ENCODE measurements around the gene ZSWIM5. TPM values are rescaled to one million over a fixed set of nuclear protein-coding genes. Genes with fewer than 3 reads are reported as not detected.

Gene ZSWIM5
- total RNA-seq, 4 donors from 2014 or later = 12.3 to 38.2 (median 13.7) TPM

GRCh38 chr1:44976252-44976651, 230.2 kb downstream of the ZSWIM5 start:
- H3K9me3 ChIP-seq = no peaks in the 10 kb centered on the region
- no peaks in the 10 kb centered on the region for H3K4me1 ChIP-seq
- WGBS, 2 donors (ENCODE audit: low coverage in 1 of 2) = 92 to 100% methylated on average over 2 of the region's 2 CpGs
- H3K36me3 ChIP-seq = peaks cover 0 to 50% (median 6%) of the 10 kb centered on the region in 4 donors
- TF ChIP-seq POLR2A (IDR thresholded peaks at IDR 0.05) (no peak), CTCF (IDR thresholded peaks at IDR 0.05) (no peak)
- no peak for DNase-seq
- no peaks in the 10 kb centered on the region for H3K27me3 ChIP-seq
- intact Hi-C loops (cut with DNase I; ENCODE audit: low total_unique reads) (no loop called here), in situ Hi-C loops (cut with MboI; ENCODE audit: low pct_ligation_motif_present in 1 of 4, low pct_unique_long_range_greater_than_20kb in 1 of 4, low sequenced_read_pairs in 3 of 4) (no loop called here)
- no peak overlapping the region for H3K27ac ChIP-seq
- no peak overlapping the region for H3K4me3 ChIP-seq

- H3K4me3 ChIP-seq = no peak overlapping the region
- no peak overlapping the region for H3K27ac ChIP-seq
- no peaks in the 10 kb centered on the region for H3K4me1 ChIP-seq
- WGBS, 2 donors (ENCODE audit: low coverage in 1 of 2) = 58 to 88% methylated on average over 1 of the region's 1 CpG
- H3K27me3 ChIP-seq = no peaks in the 10 kb centered on the region
- no peaks in the 10 kb centered on the region for H3K9me3 ChIP-seq
- TF ChIP-seq POLR2A (IDR thresholded peaks at IDR 0.05) (no peak), POLR2AphosphoS5 (IDR thresholded peaks at IDR 0.05) (no peak), EP300 (IDR thresholded peaks at IDR 0.05; ENCODE audit: low read depth) (no peak)
- in situ Hi-C loops (cut with MboI; ENCODE audit: low pct_ligation_motif_present in 1 of 4, low pct_unique_long_range_greater_than_20kb in 1 of 4, low sequenced_read_pairs in 3 of 4) (no loop called here), intact Hi-C loops (cut with DNase I; ENCODE audit: low total_unique reads) (no loop called here)
- no peak for DNase-seq
- H3K36me3 ChIP-seq = peaks cover 0 to 36% (median 4%) of the 10 kb centered on the region in 4 donors
Observed at GRCh38 chr1:44973645-44974044, 232.8 kb downstream of the ZSWIM5 start.

GRCh38 chr1:44970317-44970716, 236.1 kb downstream of the ZSWIM5 start:
- 50 to 55% methylated on average over 4 of the region's 4 CpGs for WGBS, 2 donors (ENCODE audit: low coverage in 1 of 2)
- in situ Hi-C loops (cut with MboI; ENCODE audit: low pct_ligation_motif_present in 1 of 4, low pct_unique_long_range_greater_than_20kb in 1 of 4, low sequenced_read_pairs in 3 of 4) = no loop called here
- DNase-seq = no peak

More at GRCh38 chr1:44970317-44970716, 236.1 kb downstream of the ZSWIM5 start:
- H3K4me3 ChIP-seq = no peak overlapping the region
- intact Hi-C loops (cut with DNase I; ENCODE audit: low total_unique reads) = no loop called here
- no peaks in the 10 kb centered on the region for H3K27me3 ChIP-seq
- peaks cover 0 to 9% (median 0%) of the 10 kb centered on the region in 4 donors for H3K36me3 ChIP-seq
- H3K9me3 ChIP-seq = no peaks in the 10 kb centered on the region
- H3K27ac ChIP-seq = no peak overlapping the region
- no peaks in the 10 kb centered on the region for H3K4me1 ChIP-seq
- TF ChIP-seq CTCF (IDR thresholded peaks at IDR 0.05) (no peak), POLR2A (IDR thresholded peaks at IDR 0.05) (no peak), EP300 (IDR thresholded peaks at IDR 0.05; ENCODE audit: low read depth) (no peak), POLR2AphosphoS5 (IDR thresholded peaks at IDR 0.05) (no peak)

Other genes with a start within 250 kb of the ZSWIM5 start
- 10 to 100 TPM in 1 of 4 donors, 1 to 10 TPM in 3; 1.4 to 15.6 (median 8.3) TPM for gene EIF2B3, start 220.0 kb downstream of the ZSWIM5 start, total RNA-seq
- gene HECTD3, start 195.3 kb downstream of the ZSWIM5 start, total RNA-seq = 100 to 1,000 TPM in 3 of 4 donors, 10 to 100 TPM in 1; 70.5 to 321 (median 133) TPM
- 10 to 100 TPM; 46.4 to 85.7 (median 63.9) TPM for gene UROD, start 194.4 kb downstream of the ZSWIM5 start, total RNA-seq
- 1 to 10 TPM; 2.6 to 7.8 (median 4.3) TPM for gene HPDL, start 120.3 kb upstream of the ZSWIM5 start, total RNA-seq
- gene TOE1, start 133.6 kb upstream of the ZSWIM5 start, total RNA-seq = 10 to 100 TPM in 3 of 4 donors, 1 to 10 TPM in 1; 4.8 to 58.7 (median 16.4) TPM
- gene MUTYH, start 133.8 kb upstream of the ZSWIM5 start, total RNA-seq = 10 to 100 TPM; 28.7 to 78.2 (median 49.0) TPM

Measured in transverse colon (tissue), 4 donors.